ENCODE measurements around the gene TLN1.

The TLN1 gene

GRCh38 chr9:35749515-35750255 lies 17.7 kb upstream of the TLN1 start:
- DNase-seq: peak; percentile 34

- DNase-seq: peak; percentile 55
Measured at GRCh38 chr9:35748858-35749514, 17.0 kb upstream of the TLN1 start, which contains the start of the genes GBA2 and RGP1. Gene GBA2 (minus strand): TSS chr9:35749228. CDS start chr9:35748704, 524 bp downstream. Gene RGP1 (plus strand): TSS chr9:35749287. CDS start chr9:35749756, 469 bp downstream.

- no peak for DNase-seq
Measured at GRCh38 chr9:35748242-35748857, 16.4 kb upstream of the TLN1 start.

GRCh38 chr9:35746583-35746982 lies 14.6 kb upstream of the TLN1 start:
- no peak for DNase-seq

- no peak for DNase-seq
Measured at GRCh38 chr9:35745569-35745968, 13.6 kb upstream of the TLN1 start.

GRCh38 chr9:35743880-35744518 lies 12.0 kb upstream of the TLN1 start:
- no peak for DNase-seq

- DNase-seq: no peak
Measured at GRCh38 chr9:35743452-35743851, 11.5 kb upstream of the TLN1 start.

- DNase-seq: no peak
Measured at GRCh38 chr9:35741740-35742139, 9.7 kb upstream of the TLN1 start.

GRCh38 chr9:35740243-35740642 lies 8.2 kb upstream of the TLN1 start:
- DNase-seq: no peak

- DNase-seq: no peak
Measured at GRCh38 chr9:35738924-35739323, 6.9 kb upstream of the TLN1 start.

GRCh38 chr9:35738186-35738585 lies 6.2 kb upstream of the TLN1 start:
- DNase-seq: no peak

GRCh38 chr9:35737143-35737542 lies 5.1 kb upstream of the TLN1 start:
- DNase-seq: no peak

- DNase-seq: peak; percentile 39
Measured at GRCh38 chr9:35736201-35736633, 4.2 kb upstream of the TLN1 start.

- no peak for DNase-seq
Measured at GRCh38 chr9:35734096-35734495, 2.1 kb upstream of the TLN1 start.

GRCh38 chr9:35732800-35733541 lies 976 bp upstream of the TLN1 start:
- DNase-seq: no peak

GRCh38 chr9:35731415-35732184 lies 395 bp downstream of the TLN1 start:
- DNase-seq: no peak

GRCh38 chr9:35730486-35730854 lies 1.5 kb downstream of the TLN1 start:
- no peak for DNase-seq

- DNase-seq: peak; percentile 25
Measured at GRCh38 chr9:35729700-35730485, 2.1 kb downstream of the TLN1 start.

GRCh38 chr9:35729101-35729500 lies 2.9 kb downstream of the TLN1 start:
- no peak for DNase-seq

- no peak for DNase-seq
Measured at GRCh38 chr9:35728041-35728971, 3.7 kb downstream of the TLN1 start.

Measured in T-helper 9 cell (primary cell).